ENCODE data around the gene PCAT6. TPM values are rescaled to one million over a fixed set of nuclear protein-coding genes. Genes with fewer than 3 reads are reported as not detected.
"Not testable (repeated sequence)": the region's sequence is repeated elsewhere in the genome, so short reads cannot be mapped to it uniquely, and the experiment has no call there.

PCAT6 gene
- total RNA-seq, 6 experiments from 2014 or later: 0.49 to 0.86 TPM; not detected in 4

DNA sequence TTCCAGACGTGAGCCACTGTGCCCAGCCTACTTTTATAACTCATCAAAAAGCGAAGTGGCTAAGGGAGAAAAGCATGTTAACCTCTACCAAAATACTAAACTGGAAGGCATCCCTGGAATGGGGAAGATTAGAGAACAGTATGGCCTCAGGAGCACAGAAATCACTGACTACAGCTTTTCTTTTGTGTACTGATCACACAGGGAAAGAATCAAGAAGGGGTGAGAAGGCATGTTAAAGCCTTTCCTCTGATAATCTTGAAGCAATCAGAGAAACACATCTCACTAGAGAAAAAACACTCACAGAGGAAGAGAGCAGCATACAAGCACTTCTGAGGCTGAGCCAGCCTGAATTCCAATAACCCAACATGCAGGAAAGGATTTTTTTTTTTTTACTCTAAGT lies 10.7 kb downstream of the PCAT6 start:
- TF ChIP-seq POLR2A (IDR thresholded peaks at IDR 0.05): no peak
- H3K36me3 ChIP-seq: no peaks in the 10 kb centered on the region
- no peak for ATAC-seq
- 55% methylated on average over 2 of the region's 2 CpGs for WGBS (ENCODE audit: insufficient coverage, low coverage, low lambda C conversion rate, missing lambda C conversion rate)
- no peaks in the 10 kb centered on the region for H3K27me3 ChIP-seq
- DNase-seq: no peak
- intact Hi-C loops (cut with DNase I): no loop called here
- no peaks in the 10 kb centered on the region for H3K9me3 ChIP-seq
- no peak overlapping the region for H3K4me3 ChIP-seq
- no peaks in the 10 kb centered on the region for H3K4me1 ChIP-seq
- H3K27ac ChIP-seq: no peak overlapping the region

GRCh38 chr1:202825748-202826147 lies 15.0 kb downstream of the PCAT6 start:
- no peak for ATAC-seq
- 79% methylated on average over 6 of the region's 7 CpGs for WGBS (ENCODE audit: insufficient coverage, low coverage, low lambda C conversion rate, missing lambda C conversion rate)
- intact Hi-C loops (cut with DNase I): no loop called here

GRCh38 chr1:202829223-202829622 lies 18.5 kb downstream of the PCAT6 start:
- WGBS (ENCODE audit: insufficient coverage, low coverage, low lambda C conversion rate, missing lambda C conversion rate): 87% methylated on average over 7 of the region's 9 CpGs
- intact Hi-C loops (cut with DNase I); H3K4me3 ChIP-seq; H3K9me3 ChIP-seq; H3K27me3 ChIP-seq; H3K4me1 ChIP-seq; ATAC-seq; H3K27ac ChIP-seq; DNase-seq; H3K36me3 ChIP-seq: not testable (repeated sequence)

More at GRCh38 chr1:202825748-202826147, 15.0 kb downstream of the PCAT6 start:
- no peak for DNase-seq
- Histone ChIP-seq H3K27ac (no peak overlapping the region), H3K27me3 (no peaks in the 10 kb centered on the region), H3K4me3 (no peak overlapping the region), H3K36me3 (no peaks in the 10 kb centered on the region), H3K4me1 (no peaks in the 10 kb centered on the region), H3K9me3 (no peaks in the 10 kb centered on the region)
- no peak for TF ChIP-seq POLR2A (IDR thresholded peaks at IDR 0.05)
- TF ChIP-seq CTCF (IDR thresholded peaks at IDR 0.05): no peak

GRCh38 chr1:202831906-202832305 lies 21.2 kb downstream of the PCAT6 start:
- no peak for ATAC-seq
- WGBS (ENCODE audit: insufficient coverage, low coverage, low lambda C conversion rate, missing lambda C conversion rate): 66% methylated on average over 3 of the region's 3 CpGs
- H3K27me3 ChIP-seq: no peaks in the 10 kb centered on the region
- H3K4me3 ChIP-seq: no peak overlapping the region
- no peaks in the 10 kb centered on the region for H3K9me3 ChIP-seq
- H3K4me1 ChIP-seq: no peaks in the 10 kb centered on the region
- no peak overlapping the region for H3K27ac ChIP-seq
- TF ChIP-seq CTCF (IDR thresholded peaks at IDR 0.05): no peak
- TF ChIP-seq POLR2A (IDR thresholded peaks at IDR 0.05): no peak
- DNase-seq: no peak
- no peaks in the 10 kb centered on the region for H3K36me3 ChIP-seq
- intact Hi-C loops (cut with DNase I): no loop called here

DNA sequence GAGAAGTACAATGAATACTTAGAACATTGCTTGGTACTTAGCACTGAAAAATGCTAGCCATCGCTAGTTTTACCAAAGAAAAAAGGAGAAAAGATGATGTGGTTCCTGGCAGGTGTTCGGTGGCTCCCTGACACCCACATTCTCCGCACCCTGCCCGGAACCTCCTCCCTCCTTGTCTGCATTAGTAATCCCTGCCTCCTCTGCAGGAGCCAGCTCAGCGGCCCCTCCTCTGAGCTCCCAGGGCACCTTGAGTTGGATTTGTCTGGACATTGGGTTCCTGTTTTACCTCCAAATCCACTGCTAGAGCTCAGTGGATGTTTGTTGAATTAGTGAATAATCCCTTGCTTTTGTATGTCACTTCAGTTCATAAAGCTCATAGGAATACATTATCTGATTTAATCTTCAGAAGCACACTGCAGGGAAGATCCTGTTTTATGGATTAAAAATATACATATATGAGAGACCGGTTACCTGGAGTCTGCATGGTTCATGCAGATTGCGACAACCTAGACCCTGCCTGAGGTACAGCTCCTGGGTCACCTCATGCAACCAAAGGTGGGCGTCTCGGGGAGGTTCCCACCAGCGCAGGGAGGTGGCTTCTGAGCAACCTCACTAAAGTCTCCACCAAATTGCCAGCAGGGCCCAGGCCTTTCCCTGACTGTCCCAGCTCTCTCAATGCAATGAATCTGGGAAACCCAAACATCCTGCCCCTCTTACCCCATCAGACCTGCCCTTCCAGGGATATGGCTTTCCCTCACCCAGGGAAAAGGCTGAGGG lies 24.2 kb downstream of the PCAT6 start:
- intact Hi-C loops (cut with DNase I): no loop called here
- no peaks in the 10 kb centered on the region for H3K9me3 ChIP-seq
- H3K36me3 ChIP-seq: no peaks in the 10 kb centered on the region
- no peaks in the 10 kb centered on the region for H3K4me1 ChIP-seq
- TF ChIP-seq POLR2A (IDR thresholded peaks at IDR 0.05): no peak
- no peak for TF ChIP-seq CTCF (IDR thresholded peaks at IDR 0.05)
- ATAC-seq (no peak), DNase-seq (no peak)
- no peaks in the 10 kb centered on the region for H3K27me3 ChIP-seq
- no peak overlapping the region for H3K4me3 ChIP-seq
- no peak overlapping the region for H3K27ac ChIP-seq
- WGBS (ENCODE audit: insufficient coverage, low coverage, low lambda C conversion rate, missing lambda C conversion rate): 80% methylated on average over 5 of the region's 10 CpGs
